ENCODE data around the gene MUC5B. TPM values are rescaled to one million over a fixed set of nuclear protein-coding genes. Genes with fewer than 3 reads are reported as not detected.

MUC5B gene
- total RNA-seq, 1 experiment from 2014 or later, result 3.4 TPM

- TF ChIP-seq CTCF (IDR thresholded peaks at IDR 0.05; ENCODE audit: unreplicated experiment), result no peak
- Mint-ChIP-seq H3K9me3 (ENCODE audit: low read depth, unreplicated experiment) (no peaks in the 10 kb centered on the region), H3K27ac (ENCODE audit: unreplicated experiment) (no peak overlapping the region), H3K27me3 (ENCODE audit: unreplicated experiment) (no peaks in the 10 kb centered on the region), H3K4me3 (ENCODE audit: low read depth, unreplicated experiment) (no peak overlapping the region), H3K4me1 (ENCODE audit: low read depth, unreplicated experiment) (peaks cover 14% of the 10 kb centered on the region), H3K36me3 (ENCODE audit: insufficient read depth, unreplicated experiment) (no peaks in the 10 kb centered on the region)
- peak; percentile 65 for DNase-seq
- CTCF ChIA-PET, result interaction anchor here (1.5 kb wide), 1 partner anchor 21 kb away, joined by 4 read pairs; no protein-coding TSS in a partner anchor
- intact Hi-C loops (cut with micrococcal nuclease; ENCODE audit: unreplicated experiment), result loop anchor here (5.0 to 10.0 kb wide), 2 partner anchors 34 to 89 kb away; no protein-coding TSS in a partner anchor
- no TSS peak for BruUV-seq (replicated peaks)
Measured at GRCh38 chr11:1203505-1204271, 19.2 kb upstream of the MUC5B start.

- Mint-ChIP-seq H3K9me3 (ENCODE audit: low read depth, unreplicated experiment) (no peaks in the 10 kb centered on the region), H3K27me3 (ENCODE audit: unreplicated experiment) (no peaks in the 10 kb centered on the region), H3K4me3 (ENCODE audit: low read depth, unreplicated experiment) (no peak overlapping the region), H3K36me3 (ENCODE audit: insufficient read depth, unreplicated experiment) (no peaks in the 10 kb centered on the region), H3K4me1 (ENCODE audit: low read depth, unreplicated experiment) (peaks cover 14% of the 10 kb centered on the region), H3K27ac (ENCODE audit: unreplicated experiment) (no peak overlapping the region)
- CTCF ChIA-PET, result interaction anchor here (0.7 to 1.5 kb wide), 2 partner anchors 20 to 427 kb away, joined by 3 to 4 read pairs; no protein-coding TSS in a partner anchor
- TF ChIP-seq CTCF (IDR thresholded peaks at IDR 0.05; ENCODE audit: unreplicated experiment), result no peak
- no TSS peak for BruUV-seq (replicated peaks)
- no peak for DNase-seq
- intact Hi-C loops (cut with micrococcal nuclease; ENCODE audit: unreplicated experiment), result loop anchor here (5.0 to 10.0 kb wide), 2 partner anchors 33 to 90 kb away; no protein-coding TSS in a partner anchor
Measured at GRCh38 chr11:1204381-1205101, 18.3 kb upstream of the MUC5B start.

GRCh38 chr11:1205121-1205986, 17.5 kb upstream of the MUC5B start:
- intact Hi-C loops (cut with micrococcal nuclease; ENCODE audit: unreplicated experiment), result loop anchor here (10.0 kb wide), 1 partner anchor 91 kb away; no protein-coding TSS in a partner anchor
- DNase-seq, result no peak
- peaks cover 7% of the 10 kb centered on the region for H3K27me3 Mint-ChIP-seq (ENCODE audit: unreplicated experiment)
- no peak overlapping the region for H3K4me3 Mint-ChIP-seq (ENCODE audit: low read depth, unreplicated experiment)
- BruUV-seq (replicated peaks), result no TSS peak
- TF ChIP-seq CTCF (IDR thresholded peaks at IDR 0.05; ENCODE audit: unreplicated experiment), result no peak
- peaks cover 2% of the 10 kb centered on the region for H3K9me3 Mint-ChIP-seq (ENCODE audit: low read depth, unreplicated experiment)
- no peaks in the 10 kb centered on the region for H3K36me3 Mint-ChIP-seq (ENCODE audit: insufficient read depth, unreplicated experiment)
- CTCF ChIA-PET, result interaction anchor here (0.7 to 1.5 kb wide), 2 partner anchors 19 to 47 kb away, joined by 4 read pairs; no protein-coding TSS in a partner anchor
- H3K27ac Mint-ChIP-seq (ENCODE audit: unreplicated experiment), result no peak overlapping the region
- H3K4me1 Mint-ChIP-seq (ENCODE audit: low read depth, unreplicated experiment), result peaks cover 14% of the 10 kb centered on the region

GRCh38 chr11:1205987-1206331, 16.9 kb upstream of the MUC5B start:
- Mint-ChIP-seq H3K36me3 (ENCODE audit: insufficient read depth, unreplicated experiment) (no peaks in the 10 kb centered on the region), H3K4me1 (ENCODE audit: low read depth, unreplicated experiment) (peaks cover 14% of the 10 kb centered on the region), H3K4me3 (ENCODE audit: low read depth, unreplicated experiment) (no peak overlapping the region), H3K9me3 (ENCODE audit: low read depth, unreplicated experiment) (peaks cover 4% of the 10 kb centered on the region), H3K27ac (ENCODE audit: unreplicated experiment) (no peak overlapping the region), H3K27me3 (ENCODE audit: unreplicated experiment) (peaks cover 13% of the 10 kb centered on the region)
- no peak for TF ChIP-seq CTCF (IDR thresholded peaks at IDR 0.05; ENCODE audit: unreplicated experiment)
- DNase-seq, result no peak
- no TSS peak for BruUV-seq (replicated peaks)
- CTCF ChIA-PET, result interaction anchor here (0.7 kb wide), 1 partner anchor 47 kb away, joined by 4 read pairs; no protein-coding TSS in a partner anchor
- intact Hi-C loops (cut with micrococcal nuclease; ENCODE audit: unreplicated experiment), result loop anchor here (10.0 kb wide), 1 partner anchor 91 kb away; no protein-coding TSS in a partner anchor
